ENCODE results near the gene FGB. TPM values are rescaled to one million over a fixed set of nuclear protein-coding genes. Genes with fewer than 3 reads are reported as not detected.

FGB gene
- total and polyA plus RNA-seq, 2 of the 13 experiments (the other 11 are each of a cell fraction or from before 2014, with no cell fraction given) = 226 to 784 TPM

GRCh38 chr4:154577324-154577723 lies 14.5 kb downstream of the FGB start (continued):
- TF ChIP-seq SOX13 (IDR thresholded peaks at IDR 0.05) (peak; percentile 85), SOX13 (CRISPR knock-in tag; conservative IDR thresholded peaks at IDR 0.05 in 1 of 2, IDR thresholded peaks at IDR 0.05 in 1 of 2) (peak in 1 of 2 experiments; percentile 98; a peak in 2 of 4 replicates), NCOA5 (CRISPR knock-in tag; IDR thresholded peaks at IDR 0.05) (no peak), MZF1 (CRISPR knock-in tag; IDR thresholded peaks at IDR 0.05; ENCODE audit: borderline replicate concordance) (no peak), KDM5B (CRISPR knock-in tag; IDR thresholded peaks at IDR 0.05; ENCODE audit: borderline replicate concordance) (no peak), ZBTB37 (CRISPR knock-in tag; IDR thresholded peaks at IDR 0.05) (no peak), AGO2 (optimal IDR thresholded peaks at IDR 0.05; ENCODE audit: low read depth, low read length) (no peak), JUND (CRISPR knock-in tag; IDR thresholded peaks at IDR 0.05) (no peak), ATAD3A (CRISPR knock-in tag; IDR thresholded peaks at IDR 0.05) (no peak), RBM22 (optimal IDR thresholded peaks at IDR 0.05; ENCODE audit: low read length) (no peak), HOXD1 (CRISPR knock-in tag; IDR thresholded peaks at IDR 0.05) (peak; percentile 55; the same call in 1 of the 2 replicates), JUN (CRISPR knock-in tag; IDR thresholded peaks at IDR 0.05) (no peak), SIN3B (IDR thresholded peaks at IDR 0.05; ENCODE audit: low read length) (no peak), ZSCAN5A (CRISPR knock-in tag; IDR thresholded peaks at IDR 0.05; ENCODE audit: borderline replicate concordance) (no peak), KDM5A (IDR thresholded peaks at IDR 0.05; ENCODE audit: borderline replicate concordance, low read length) (no peak; the same call in 1 of the 2 replicates), AFF4 (CRISPR knock-in tag; IDR thresholded peaks at IDR 0.05) (no peak), RNF219 (CRISPR knock-in tag; IDR thresholded peaks at IDR 0.05) (no peak), MEIS2 (CRISPR knock-in tag; IDR thresholded peaks at IDR 0.05) (no peak), PHB2 (IDR thresholded peaks at IDR 0.05; ENCODE audit: partially characterized antibody) (no peak), BRF2 (CRISPR knock-in tag; IDR thresholded peaks at IDR 0.05) (no peak), ZNF230 (CRISPR knock-in tag; IDR thresholded peaks at IDR 0.05) (no peak), FOSL2 (CRISPR knock-in tag; IDR thresholded peaks at IDR 0.05) (peak; percentile 77)
